Muscle layer of colon (tissue), 2 donors: ENCODE results near the gene ANK2.

Experiments
- H3K27ac ChIP-seq: one replicate; pipeline ENCODE4 v1.7.0; 2013; ENCODE audit warnings: low read depth, mild to moderate bottlenecking, low read length, moderate library complexity
- H3K27me3 ChIP-seq, 2 donors: one replicate each; pipeline ENCODE4 v1.7.0; 2013; ENCODE audit warnings: low read length in 2 of 2, mild to moderate bottlenecking in 2 of 2; ENCODE audit not compliant: insufficient read depth in 2 of 2, control insufficient read depth in 1 of 2
- H3K36me3 ChIP-seq: one replicate; pipeline ENCODE4 v1.7.0; 2013; ENCODE audit warnings: mild to moderate bottlenecking, low read length; ENCODE audit not compliant: insufficient read depth
- H3K4me1 ChIP-seq: one replicate; pipeline ENCODE4 v1.7.0; 2013; ENCODE audit warnings: mild to moderate bottlenecking, low read length; ENCODE audit not compliant: insufficient read depth
- H3K4me3 ChIP-seq, 2 donors: one replicate each; pipeline ENCODE4 v1.7.0; 2013; ENCODE audit warnings: low read length in 2 of 2, low read depth in 1 of 2, mild to moderate bottlenecking in 1 of 2, moderate library complexity in 1 of 2
- H3K9ac ChIP-seq: one replicate; pipeline ENCODE4 v1.7.0; 2013; ENCODE audit warnings: low read length
- H3K9me3 ChIP-seq: one replicate; pipeline ENCODE4 v1.7.0; 2013; ENCODE audit warnings: mild to moderate bottlenecking, low read length
- donor health status: abdominal sarcoma.
- donor health status: Adenocarcinoma of cecum.

The ANK2 gene

GRCh38 chr4:113293043-113293560 lies 243.6 kb downstream of the ANK2 start:
- H3K4me1 ChIP-seq = peaks cover 18% of the 10 kb centered on the region
- H3K36me3 ChIP-seq = no peaks in the 10 kb centered on the region
- H3K27ac ChIP-seq = peak overlapping the region; percentile 83
- H3K4me3 ChIP-seq = peak overlapping the region in 1 of 2 donors; percentile 30
- no peaks in the 10 kb centered on the region for H3K9me3 ChIP-seq
- no peaks in the 10 kb centered on the region for H3K27me3 ChIP-seq
- no peak overlapping the region for H3K9ac ChIP-seq

GRCh38 chr4:113293674-113294073 lies 244.2 kb downstream of the ANK2 start:
- Histone ChIP-seq H3K36me3 (no peaks in the 10 kb centered on the region), H3K4me1 (peaks cover 18% of the 10 kb centered on the region), H3K4me3 (peak overlapping the region in 1 of 2 donors; percentile 30), H3K9ac (peak overlapping the region; percentile 0), H3K9me3 (no peaks in the 10 kb centered on the region), H3K27ac (peak overlapping the region; percentile 83), H3K27me3 (no peaks in the 10 kb centered on the region)

GRCh38 chr4:113294908-113295307 lies 245.5 kb downstream of the ANK2 start:
- Histone ChIP-seq H3K36me3 (no peaks in the 10 kb centered on the region), H3K27me3 (no peaks in the 10 kb centered on the region), H3K9me3 (no peaks in the 10 kb centered on the region), H3K4me1 (peaks cover 18% of the 10 kb centered on the region), H3K27ac (peak overlapping the region; percentile 12), H3K4me3 (no peak overlapping the region), H3K9ac (no peak overlapping the region)

GRCh38 chr4:113300471-113300928 lies 251.0 kb downstream of the ANK2 start:
- H3K27ac ChIP-seq = no peak overlapping the region

GRCh38 chr4:113302051-113302450 lies 252.6 kb downstream of the ANK2 start:
- H3K27ac ChIP-seq = no peak overlapping the region
- no peaks in the 10 kb centered on the region for H3K9me3 ChIP-seq

More at GRCh38 chr4:113300471-113300928, 251.0 kb downstream of the ANK2 start:
- no peak overlapping the region for H3K4me3 ChIP-seq
- H3K27me3 ChIP-seq = no peaks in the 10 kb centered on the region
- H3K4me1 ChIP-seq = no peaks in the 10 kb centered on the region
- no peaks in the 10 kb centered on the region for H3K9me3 ChIP-seq
- H3K9ac ChIP-seq = no peak overlapping the region
- no peaks in the 10 kb centered on the region for H3K36me3 ChIP-seq

GRCh38 chr4:113303315-113303714 lies 253.9 kb downstream of the ANK2 start:
- no peaks in the 10 kb centered on the region for H3K9me3 ChIP-seq
- no peak overlapping the region for H3K9ac ChIP-seq
- H3K36me3 ChIP-seq = no peaks in the 10 kb centered on the region
- H3K27ac ChIP-seq = no peak overlapping the region
- H3K4me3 ChIP-seq = no peak overlapping the region
- no peaks in the 10 kb centered on the region for H3K27me3 ChIP-seq
- no peaks in the 10 kb centered on the region for H3K4me1 ChIP-seq

More at GRCh38 chr4:113302051-113302450, 252.6 kb downstream of the ANK2 start:
- H3K4me3 ChIP-seq = no peak overlapping the region
- H3K36me3 ChIP-seq = no peaks in the 10 kb centered on the region
- H3K4me1 ChIP-seq = no peaks in the 10 kb centered on the region
- H3K27me3 ChIP-seq = no peaks in the 10 kb centered on the region
- H3K9ac ChIP-seq = no peak overlapping the region

- H3K4me3 ChIP-seq = no peak overlapping the region
- H3K36me3 ChIP-seq = peaks cover 12% of the 10 kb centered on the region
- no peak overlapping the region for H3K27ac ChIP-seq
- H3K4me1 ChIP-seq = no peaks in the 10 kb centered on the region
- no peaks in the 10 kb centered on the region for H3K9me3 ChIP-seq
- H3K27me3 ChIP-seq = no peaks in the 10 kb centered on the region
- H3K9ac ChIP-seq = no peak overlapping the region
These were observed 261.6 kb downstream of the ANK2 start for GRCh38 chr4:113311047-113311446.

GRCh38 chr4:113312529-113312928 lies 263.1 kb downstream of the ANK2 start:
- Histone ChIP-seq H3K27ac (no peak overlapping the region), H3K4me3 (no peak overlapping the region), H3K36me3 (peaks cover 14% of the 10 kb centered on the region), H3K4me1 (no peaks in the 10 kb centered on the region), H3K9me3 (no peaks in the 10 kb centered on the region), H3K27me3 (no peaks in the 10 kb centered on the region), H3K9ac (no peak overlapping the region)

- Histone ChIP-seq H3K27me3 (no peaks in the 10 kb centered on the region), H3K36me3 (peaks cover 16% of the 10 kb centered on the region), H3K4me1 (no peaks in the 10 kb centered on the region)
These were observed 265.0 kb downstream of the ANK2 start for GRCh38 chr4:113314426-113314825.

GRCh38 chr4:113316879-113317278 lies 267.4 kb downstream of the ANK2 start:
- Histone ChIP-seq H3K36me3 (peaks cover 18% of the 10 kb centered on the region), H3K27me3 (no peaks in the 10 kb centered on the region), H3K4me1 (no peaks in the 10 kb centered on the region), H3K9me3 (no peaks in the 10 kb centered on the region), H3K27ac (no peak overlapping the region), H3K4me3 (no peak overlapping the region), H3K9ac (no peak overlapping the region)

More at GRCh38 chr4:113314426-113314825, 265.0 kb downstream of the ANK2 start:
- H3K27ac ChIP-seq = no peak overlapping the region
- no peak overlapping the region for H3K9ac ChIP-seq
- no peaks in the 10 kb centered on the region for H3K9me3 ChIP-seq
- no peak overlapping the region for H3K4me3 ChIP-seq

- H3K27ac ChIP-seq = no peak overlapping the region
- no peak overlapping the region for H3K9ac ChIP-seq
- H3K36me3 ChIP-seq = peaks cover 11% of the 10 kb centered on the region
- no peaks in the 10 kb centered on the region for H3K4me1 ChIP-seq
- no peak overlapping the region for H3K4me3 ChIP-seq
- H3K9me3 ChIP-seq = no peaks in the 10 kb centered on the region
- no peaks in the 10 kb centered on the region for H3K27me3 ChIP-seq
These were observed 268.1 kb downstream of the ANK2 start for GRCh38 chr4:113317523-113317922.

- H3K36me3 ChIP-seq = peaks cover 6% of the 10 kb centered on the region
- H3K27me3 ChIP-seq = no peaks in the 10 kb centered on the region
- no peaks in the 10 kb centered on the region for H3K9me3 ChIP-seq
- H3K9ac ChIP-seq = no peak overlapping the region
- no peak overlapping the region for H3K27ac ChIP-seq
- no peak overlapping the region for H3K4me3 ChIP-seq
- H3K4me1 ChIP-seq = no peaks in the 10 kb centered on the region
These were observed 273.3 kb downstream of the ANK2 start for GRCh38 chr4:113322736-113323135.
